B cell (primary cell): ENCODE data around the gene NCEH1. TPM values are rescaled to one million over a fixed set of nuclear protein-coding genes. Genes with fewer than 3 reads are reported as not detected.

ENCODE experiments used
- ATAC-seq: fragments of 200-7000 bp; cut with Tn5 transposase; one replicate; pipeline ENCODE4 v1.10.0; 2021; ENCODE audit warnings: low read depth, mild to moderate bottlenecking, moderate number of reproducible peaks, moderate library complexity
- CTCF ChIA-PET: fragments of 350-600 bp; sonication (Branson Sonifier 250); formaldehyde crosslinking; loops from one replicate; lab custom pipeline; 2021; ENCODE audit warnings: antibody characterized with exemption, inconsistent platforms; lab: Charles Lee
- POLR2A ChIA-PET: fragments of 350-600 bp; sonication (Branson Sonifier 250); formaldehyde crosslinking; loops from one replicate; lab custom pipeline; 2021; ENCODE audit warnings: antibody characterized with exemption; lab: Charles Lee
- DNase-seq: peaks from one replicate; pipeline ENCODE4 v3.0.0; 2013
- H2AFZ ChIP-seq: 2 replicates; pipeline ENCODE4 v1.6.1; 2012; ENCODE audit warnings: mild to moderate bottlenecking, low read depth, low read length; ENCODE audit not compliant: insufficient read depth, poor library complexity, severe bottlenecking
- H3K27ac ChIP-seq, 2 donors: 1 replicate in 1 of 2; 2 replicates in 1 of 2; pipeline ENCODE4 v1.5.1; 2012 to 2013; ENCODE audit warnings: low read length in 2 of 2, mild to moderate bottlenecking in 2 of 2, moderate library complexity in 1 of 2
- H3K27me3 ChIP-seq, 4 experiments: fragments of 200-600 bp in 1 of 4; sonication (generic) in 1 of 4; replicated peaks in 1 of 4; 1 replicate in 2 of 4; 2 replicates in 2 of 4; pipeline versions ENCODE4 v1.6.1 to v1.7.0; 2013 to 2016; ENCODE audit warnings: low read length in 3 of 4, mild to moderate bottlenecking in 2 of 4, mixed read lengths in 1 of 4, moderate library complexity in 1 of 4; ENCODE audit not compliant: insufficient read depth in 4 of 4, control insufficient read depth in 3 of 4; ENCODE audit errors: control extremely low read depth in 1 of 4
- H3K36me3 ChIP-seq, 2 experiments: replicated peaks in 1 of 2; 1 replicate in 1 of 2; 2 replicates in 1 of 2; pipeline versions ENCODE4 v1.6.1 to v1.7.1; 2013; ENCODE audit warnings: low read length in 1 of 2; ENCODE audit not compliant: insufficient read depth in 2 of 2, control insufficient read depth in 1 of 2; ENCODE audit errors: control extremely low read depth in 1 of 2, extremely low read depth in 1 of 2
- H3K4me1 ChIP-seq, 2 donors: fragments of 200-600 bp in 1 of 2; sonication (generic) in 1 of 2; 1 replicate in 1 of 2; 2 replicates in 1 of 2; pipeline versions ENCODE4 v1.5.1 to v1.6.1; 2013 to 2017; ENCODE audit warnings: low read length in 2 of 2; ENCODE audit not compliant: control insufficient read depth in 2 of 2, insufficient read depth in 2 of 2
- H3K4me2 ChIP-seq: replicated peaks from 2 replicates; pipeline ENCODE3; 2012; ENCODE audit warnings: mild to moderate bottlenecking, low read depth, low read length; ENCODE audit not compliant: poor library complexity, severe bottlenecking
- H3K4me3 ChIP-seq, 5 experiments: fragments of 200-600 bp in 1 of 5; sonication (generic) in 1 of 5; 1 replicate in 3 of 5; 2 replicates in 2 of 5; pipeline versions ENCODE4 v1.5.1 to v1.7.0; 2011 to 2016; ENCODE audit warnings: low read length in 4 of 5, mild to moderate bottlenecking in 4 of 5, low read depth in 2 of 5, control low read depth in 1 of 5, moderate library complexity in 1 of 5; ENCODE audit not compliant: insufficient read depth in 1 of 5; ENCODE audit errors: control extremely low read depth in 1 of 5, extremely low read depth in 1 of 5
- H3K79me2 ChIP-seq: fragments of 200-600 bp; sonication (generic); one replicate; pipeline ENCODE4 v1.6.0; 2016; ENCODE audit warnings: low read length; ENCODE audit not compliant: control insufficient read depth, insufficient read depth
- H3K9ac ChIP-seq: fragments of 200-600 bp; sonication (generic); 2 replicates; pipeline ENCODE4 v1.6.1; 2017; ENCODE audit warnings: mild to moderate bottlenecking, low read length, moderate library complexity
- H3K9me3 ChIP-seq, 3 donors: one replicate each; pipeline versions ENCODE4 v1.6.1 to v1.7.1; 2013; ENCODE audit warnings: low read length in 2 of 3; ENCODE audit not compliant: control insufficient read depth in 2 of 3, insufficient read depth in 1 of 3; ENCODE audit errors: control extremely low read depth in 1 of 3
- H4K20me1 ChIP-seq: 2 replicates; pipeline ENCODE4 v1.6.0; 2012; ENCODE audit warnings: mild to moderate bottlenecking, low read length; ENCODE audit not compliant: insufficient read depth, control insufficient read depth, poor library complexity, severe bottlenecking
- H3K27ac Mint-ChIP-seq: one replicate; pipeline ENCODE4 v1.8.0; 2021; ENCODE audit warnings: mixed read lengths
- H3K27me3 Mint-ChIP-seq: one replicate; pipeline ENCODE4 v1.8.0; 2021; ENCODE audit warnings: mixed read lengths
- H3K4me1 Mint-ChIP-seq: one replicate; pipeline ENCODE4 v1.8.0; 2021; ENCODE audit warnings: mixed read lengths
- H3K4me3 Mint-ChIP-seq: one replicate; pipeline ENCODE4 v1.8.0; 2021; ENCODE audit warnings: mixed read lengths
- H3K9me3 Mint-ChIP-seq: one replicate; pipeline ENCODE4 v1.8.0; 2022; ENCODE audit warnings: mixed read lengths; ENCODE audit not compliant: insufficient read depth
- EZH2 ChIP-seq: IDR thresholded peaks from 2 replicates; pipeline ENCODE4 v1.6.1; 2012; ENCODE audit warnings: borderline replicate concordance, low read depth, mild to moderate bottlenecking, moderate library complexity, low read length; ENCODE audit not compliant: insufficient read depth, poor library complexity, severe bottlenecking
- WGBS: methylation state at CpG from one replicate; pipeline ENCODE4 v1.1.5; 2013; ENCODE audit warnings: missing lambda C conversion rate; ENCODE audit not compliant: insufficient coverage; 5-methylcytosine and 5-hydroxymethylcytosine counted together
- intact Hi-C: fragments of 100-400 bp; cut with micrococcal nuclease; formaldehyde crosslinking; loops from one replicate; pipeline ENCODE4 v1.10.0; 2022
- polyA plus RNA-seq: library from polyadenylated mRNA; depleted of rRNA; stranded (reverse); fragments of >200 nt; gene quantifications from 2 replicates; pipeline ENCODE4 v1.2.3, GENCODE V29; 2012
- total RNA-seq, 2 donors: library from RNA; stranded (reverse); fragments of 120-200 nt in 1 of 2; gene quantifications; 1 replicate in 1 of 2; 2 replicates in 1 of 2; pipeline versions ENCODE4 v1.2.3 to v1.2.4, GENCODE V29; 2013 to 2022
- TF ChIP-seq, protein P1 (sequence below): fragments of 200-600 bp; IDR thresholded peaks from one replicate; pipeline ENCODE4 v1.8.0; 2022; ENCODE audit warnings: antibody characterized with exemption, mild to moderate bottlenecking

The NCEH1 gene
- total and polyA plus RNA-seq, 2 donors (not counting 1 experiment from before 2014, with no cell fraction given) = 3.4 to 8.6 TPM

DNA sequence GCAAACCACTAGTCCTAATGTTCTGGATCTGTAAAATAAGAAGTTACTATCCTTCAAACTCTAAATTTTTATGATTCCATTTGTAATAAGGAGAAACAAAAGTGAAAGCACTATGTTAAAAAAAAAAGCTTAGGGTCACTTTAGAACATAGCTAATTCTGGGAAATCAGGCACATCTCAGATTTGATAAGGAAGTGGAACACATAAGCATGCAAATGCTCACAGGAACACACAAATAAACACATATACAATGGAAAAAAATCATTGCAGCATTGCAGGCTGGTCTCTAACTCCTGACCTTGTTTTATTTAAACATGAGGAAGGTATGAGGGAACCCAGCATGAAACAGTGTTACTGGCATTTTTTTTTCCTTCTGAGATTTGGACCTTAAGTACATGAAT is 124.4 kb downstream of the NCEH1 start:
- H3K9me3 Mint-ChIP-seq = no peaks in the 10 kb centered on the region
- no peaks in the 10 kb centered on the region for H3K27me3 ChIP-seq
- TF ChIP-seq, protein P1, sequence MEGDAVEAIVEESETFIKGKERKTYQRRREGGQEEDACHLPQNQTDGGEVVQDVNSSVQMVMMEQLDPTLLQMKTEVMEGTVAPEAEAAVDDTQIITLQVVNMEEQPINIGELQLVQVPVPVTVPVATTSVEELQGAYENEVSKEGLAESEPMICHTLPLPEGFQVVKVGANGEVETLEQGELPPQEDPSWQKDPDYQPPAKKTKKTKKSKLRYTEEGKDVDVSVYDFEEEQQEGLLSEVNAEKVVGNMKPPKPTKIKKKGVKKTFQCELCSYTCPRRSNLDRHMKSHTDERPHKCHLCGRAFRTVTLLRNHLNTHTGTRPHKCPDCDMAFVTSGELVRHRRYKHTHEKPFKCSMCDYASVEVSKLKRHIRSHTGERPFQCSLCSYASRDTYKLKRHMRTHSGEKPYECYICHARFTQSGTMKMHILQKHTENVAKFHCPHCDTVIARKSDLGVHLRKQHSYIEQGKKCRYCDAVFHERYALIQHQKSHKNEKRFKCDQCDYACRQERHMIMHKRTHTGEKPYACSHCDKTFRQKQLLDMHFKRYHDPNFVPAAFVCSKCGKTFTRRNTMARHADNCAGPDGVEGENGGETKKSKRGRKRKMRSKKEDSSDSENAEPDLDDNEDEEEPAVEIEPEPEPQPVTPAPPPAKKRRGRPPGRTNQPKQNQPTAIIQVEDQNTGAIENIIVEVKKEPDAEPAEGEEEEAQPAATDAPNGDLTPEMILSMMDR = no peak
- TF ChIP-seq EZH2 = no peak
- H3K36me3 ChIP-seq = no peaks in the 10 kb centered on the region
- ChIA-PET CTCF (interaction anchor here (2.6 kb wide), 1 partner anchor 10 kb away, joined by 12 read pairs; no protein-coding TSS in a partner anchor), POLR2A (no interaction called here)
- no peaks in the 10 kb centered on the region for H3K27me3 Mint-ChIP-seq
- peaks cover 6% of the 10 kb centered on the region in 2 donors for H3K4me1 ChIP-seq
- no peak overlapping the region for H3K27ac Mint-ChIP-seq
- DNase-seq = no peak
- H3K79me2 ChIP-seq = no peaks in the 10 kb centered on the region
- H3K9ac ChIP-seq = no peak overlapping the region
- no peak for ATAC-seq
- peaks cover 3% of the 10 kb centered on the region for H3K4me1 Mint-ChIP-seq
- no peaks in the 10 kb centered on the region for H4K20me1 ChIP-seq
- no peak overlapping the region for H2AFZ ChIP-seq
- no peak overlapping the region for H3K27ac ChIP-seq
- no peak overlapping the region for H3K4me3 ChIP-seq
- H3K9me3 ChIP-seq = no peaks in the 10 kb centered on the region
- no peak overlapping the region for H3K4me3 Mint-ChIP-seq
- intact Hi-C loops = no loop called here
- H3K4me2 ChIP-seq = no peak overlapping the region

- no peaks in the 10 kb centered on the region for H3K9me3 ChIP-seq
- H4K20me1 ChIP-seq = no peaks in the 10 kb centered on the region
- intact Hi-C loops = no loop called here
- no peak overlapping the region for H3K27ac ChIP-seq
- H3K4me3 ChIP-seq = no peak overlapping the region
- H3K4me2 ChIP-seq = no peak overlapping the region
- no peaks in the 10 kb centered on the region for H3K27me3 ChIP-seq
- Mint-ChIP-seq H3K4me1 (peaks cover 7% of the 10 kb centered on the region), H3K27me3 (no peaks in the 10 kb centered on the region), H3K9me3 (no peaks in the 10 kb centered on the region), H3K27ac (no peak overlapping the region), H3K4me3 (no peak overlapping the region)
- no peak overlapping the region for H3K9ac ChIP-seq
- WGBS = no CpG with 5 or more reads among the region's 4 CpGs
- POLR2A ChIA-PET = no interaction called here
- H3K79me2 ChIP-seq = no peaks in the 10 kb centered on the region
- H2AFZ ChIP-seq = no peak overlapping the region
- TF ChIP-seq, protein P1 = no peak
- TF ChIP-seq EZH2 = no peak
- H3K4me1 ChIP-seq = peaks cover 4 to 10% of the 10 kb centered on the region in 2 donors
- DNase-seq (no peak), ATAC-seq (no peak)
- no peaks in the 10 kb centered on the region for H3K36me3 ChIP-seq
- CTCF ChIA-PET = interaction anchor here (2.6 kb wide), 1 partner anchor 10 kb away, joined by 12 read pairs; no protein-coding TSS in a partner anchor
These were observed 124.9 kb downstream of the NCEH1 start for GRCh38 chr3:172585954-172586353.
